Bronchial epithelial cell (primary cell): ENCODE results near the gene MRTO4. TPM values are rescaled to one million over a fixed set of nuclear protein-coding genes. Genes with fewer than 3 reads are reported as not detected.

Source experiments
- DNase-seq: peaks from one replicate; pipeline ENCODE4 v3.0.0-alpha.2; 2010; ENCODE audit warnings: low read depth
- FAIRE-seq: peaks from 2 replicates; lab custom pipeline; 2011; peaks lifted over from hg19 to GRCh38; lab: Jason Lieb, UNC
- H3K27me3 ChIP-seq: 2 replicates; pipeline ENCODE4 v1.5.1; 2011; ENCODE audit warnings: low read length; ENCODE audit not compliant: control insufficient read depth, insufficient read depth
- H3K36me3 ChIP-seq: 2 replicates; pipeline ENCODE4 v1.5.1; 2011; ENCODE audit warnings: low read length; ENCODE audit not compliant: control insufficient read depth, insufficient read depth
- H3K4me3 ChIP-seq: 2 replicates; pipeline ENCODE4 v1.5.1; 2011; ENCODE audit warnings: mild to moderate bottlenecking, low read depth, low read length, control low read depth
- CTCF ChIP-seq: IDR thresholded peaks from 2 replicates; pipeline ENCODE4 v1.5.1; 2011; ENCODE audit warnings: mild to moderate bottlenecking, moderate library complexity, low read length, control low read depth, inconsistent platforms; ENCODE audit not compliant: insufficient read depth, severe bottlenecking
- total RNA-seq: library from RNA; depleted of rRNA; stranded (reverse); fragments of >200 nt; gene quantifications from 2 replicates; pipeline ENCODE4 v1.2.1, GENCODE V29; 2014

MRTO4 gene
- total RNA-seq: 26.0 and 55.5 TPM in 2 replicates

GRCh38 chr1:19251305-19252196 is at the start of gene MRTO4, which contains the start of gene EMC1:
TSS of gene MRTO4 (plus strand) at chr1:19251805. CDS start at chr1:19251836, 31 bp downstream.
TSS of gene EMC1 (minus strand) at chr1:19251524. CDS start at chr1:19251509, 15 bp downstream.
- TF ChIP-seq CTCF: no peak
- DNase-seq (peak; percentile 70), FAIRE-seq (no peak)
- H3K4me3 ChIP-seq: peak within 1 kb of the TSS; percentile 98
- peaks cover 12% of the 10 kb centered on the region for H3K36me3 ChIP-seq
- H3K27me3 ChIP-seq: no peaks in the 10 kb centered on the region

- no peak overlapping the region for H3K4me3 ChIP-seq
- FAIRE-seq: no peak
- H3K27me3 ChIP-seq: no peaks in the 10 kb centered on the region
- H3K36me3 ChIP-seq: peaks cover 23% of the 10 kb centered on the region
- no peak for DNase-seq
- TF ChIP-seq CTCF: no peak
Observed at GRCh38 chr1:19202396-19202795, 49.2 kb upstream of the MRTO4 start.

GRCh38 chr1:19203440-19203839 is 48.2 kb upstream of the MRTO4 start:
- no peak for TF ChIP-seq CTCF
- Histone ChIP-seq H3K27me3 (no peaks in the 10 kb centered on the region), H3K36me3 (peaks cover 18% of the 10 kb centered on the region), H3K4me3 (no peak overlapping the region)
- FAIRE-seq (no peak), DNase-seq (peak; percentile 89)

- no peak for TF ChIP-seq CTCF
- Histone ChIP-seq H3K36me3 (peaks cover 9% of the 10 kb centered on the region), H3K4me3 (no peak overlapping the region), H3K27me3 (no peaks in the 10 kb centered on the region)
- FAIRE-seq: no peak
- DNase-seq: peak; percentile 5
Observed at GRCh38 chr1:19204446-19205266, 46.9 kb upstream of the MRTO4 start.

- H3K36me3 ChIP-seq: peaks cover 8% of the 10 kb centered on the region
- TF ChIP-seq CTCF: no peak
- no peak overlapping the region for H3K4me3 ChIP-seq
- DNase-seq (no peak), FAIRE-seq (no peak)
- no peaks in the 10 kb centered on the region for H3K27me3 ChIP-seq
Observed at GRCh38 chr1:19205403-19205802, 46.2 kb upstream of the MRTO4 start.
